GM18526 (cell line): ENCODE results near the gene PRKCH.

Experiments
- POLR2A ChIP-seq: IDR thresholded peaks from 3 replicates; pipeline ENCODE4 v1.6.1; 2011; ENCODE audit not compliant: insufficient read length; ENCODE audit errors: extremely low read depth

The PRKCH gene

GRCh38 chr14:61505815-61506809 lies 184.7 kb downstream of the PRKCH start:
- no peak for TF ChIP-seq POLR2A

- no peak for TF ChIP-seq POLR2A
Observed at GRCh38 chr14:61508526-61508925, 187.1 kb downstream of the PRKCH start.

- TF ChIP-seq POLR2A, result no peak
Observed at GRCh38 chr14:61510736-61511557, 189.6 kb downstream of the PRKCH start.

GRCh38 chr14:61511558-61511948 lies 190.2 kb downstream of the PRKCH start:
- no peak for TF ChIP-seq POLR2A

- no peak for TF ChIP-seq POLR2A
Observed at GRCh38 chr14:61512026-61512834, 190.9 kb downstream of the PRKCH start.

- no peak for TF ChIP-seq POLR2A
Observed at GRCh38 chr14:61513986-61514830, 192.8 kb downstream of the PRKCH start.

- no peak for TF ChIP-seq POLR2A
Observed at GRCh38 chr14:61514927-61515326, 193.5 kb downstream of the PRKCH start.

- TF ChIP-seq POLR2A, result no peak
Observed at GRCh38 chr14:61515436-61516117, 194.2 kb downstream of the PRKCH start.

- no peak for TF ChIP-seq POLR2A
Observed at GRCh38 chr14:61516118-61516743, 194.9 kb downstream of the PRKCH start.

- no peak for TF ChIP-seq POLR2A
Observed at GRCh38 chr14:61516964-61517653, 195.7 kb downstream of the PRKCH start.

- no peak for TF ChIP-seq POLR2A
Observed at GRCh38 chr14:61517911-61518384, 196.6 kb downstream of the PRKCH start.

GRCh38 chr14:61518403-61518802 lies 197.0 kb downstream of the PRKCH start:
- TF ChIP-seq POLR2A, result no peak
